Activated naive CD4-positive, alpha-beta T cell treated with anti-CD3 and anti-CD28 coated beads, Interleukin-2, amount 50 U/mL, for 72 hours (primary cell): ENCODE data around the gene ZNF598. TPM values are rescaled to one million over a fixed set of nuclear protein-coding genes. Genes with fewer than 3 reads are reported as not detected.
A peak's percentile ranks its signal among the peaks of the same experiment; 100 is the strongest.

Experiments
- ATAC-seq, 2 donors: fragments of 150-1000 bp; cut with Tn5 transposase; 2 replicates each; pipeline ENCODE4 v1.10.0; 2021; ENCODE audit warnings: mild to moderate bottlenecking in 2 of 2, moderate library complexity in 2 of 2
- DNase-seq, 2 donors: peaks; one replicate each; pipeline ENCODE4 v3.0.0; 2021 to 2022; ENCODE audit warnings: low spot score in 2 of 2
- H3K27ac Mint-ChIP-seq, 2 donors: one replicate each; pipeline ENCODE4 v1.8.0; 2022; ENCODE audit warnings: mild to moderate bottlenecking in 2 of 2, mixed read lengths in 2 of 2
- H3K36me3 Mint-ChIP-seq, 2 donors: one replicate each; pipeline ENCODE4 v1.8.0; 2022; ENCODE audit warnings: mixed read lengths in 2 of 2
- H3K9me3 Mint-ChIP-seq, 2 donors: one replicate each; pipeline ENCODE4 v1.8.0; 2022; ENCODE audit warnings: mixed read lengths in 2 of 2
- total RNA-seq, 2 donors: library from RNA; stranded (reverse); gene quantifications; one replicate each; pipeline ENCODE4 v1.2.3, GENCODE V29; 2022

The ZNF598 gene
- total RNA-seq, 2 donors from 2014 or later: 72.2 to 87.9 TPM

DNA sequence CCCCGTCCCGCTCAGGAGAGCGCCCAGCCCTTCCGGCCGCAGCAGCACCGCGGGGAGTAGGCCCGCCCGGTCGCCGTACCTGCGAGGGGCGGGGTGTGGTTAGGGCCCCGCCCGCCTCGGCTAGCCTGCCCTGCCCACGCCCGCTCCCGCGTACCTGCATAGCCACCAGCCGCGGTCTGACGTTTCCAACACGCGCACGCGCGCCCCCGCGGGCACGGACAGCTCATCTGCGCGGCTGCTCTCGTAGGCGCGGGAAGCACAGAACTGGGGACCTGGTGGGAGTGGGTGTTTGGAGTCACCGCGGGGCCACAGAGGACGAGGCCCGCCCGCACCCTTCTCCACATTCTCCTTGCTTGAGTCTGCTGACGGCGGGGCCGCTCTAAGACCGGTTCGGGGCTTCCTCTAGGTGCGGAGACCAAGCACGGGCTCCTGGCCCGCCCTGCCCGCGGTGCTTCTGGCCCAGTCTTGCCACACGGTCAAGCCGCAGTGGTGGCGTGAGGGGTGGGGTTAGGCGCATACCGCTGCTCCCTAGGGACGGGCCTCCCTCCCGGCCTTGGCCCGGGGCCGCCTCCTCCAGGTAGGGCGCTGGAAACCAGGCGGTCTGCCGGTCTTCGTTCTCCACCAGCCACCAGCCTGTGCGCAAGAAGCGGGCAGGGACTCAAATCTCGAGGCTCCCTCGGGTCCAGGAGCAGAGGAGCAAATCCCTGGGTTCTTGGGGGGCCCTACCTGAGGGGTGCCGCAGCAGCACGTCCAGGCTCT, 30.2 kb downstream of the ZNF598 start:
- Mint-ChIP-seq H3K27ac (no peak overlapping the region), H3K9me3 (no peaks in the 10 kb centered on the region), H3K36me3 (peaks cover 7 to 13% of the 10 kb centered on the region in 2 donors)
- DNase-seq (no peak), ATAC-seq (no peak)

GRCh38 chr16:1978476-1979120, 31.0 kb downstream of the ZNF598 start:
- Mint-ChIP-seq H3K36me3 (peaks cover 7 to 13% of the 10 kb centered on the region in 2 donors), H3K9me3 (no peaks in the 10 kb centered on the region), H3K27ac (no peak overlapping the region)
- DNase-seq: no peak
- ATAC-seq: no peak

DNA sequence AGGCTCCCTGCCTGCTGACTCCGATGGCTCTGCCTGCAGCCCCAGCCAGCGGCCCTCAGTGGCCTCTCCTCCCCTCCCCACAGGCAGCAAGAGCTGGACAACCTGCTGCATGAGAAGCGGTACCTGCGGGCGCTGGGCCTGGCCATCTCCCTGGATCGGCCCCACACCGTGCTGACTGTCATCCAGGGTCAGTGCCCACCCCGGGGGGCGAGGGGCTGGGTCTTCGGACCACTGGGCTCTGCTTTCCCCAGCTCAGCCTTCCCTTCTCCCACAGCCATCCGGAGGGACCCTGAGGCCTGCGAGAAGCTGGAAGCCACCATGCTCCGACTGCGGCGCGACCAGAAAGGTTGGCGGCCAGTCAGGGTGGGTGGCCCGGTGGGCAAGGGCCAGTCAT, 31.7 kb downstream of the ZNF598 start:
- DNase-seq: no peak
- Mint-ChIP-seq H3K36me3 (peaks cover 7 to 13% of the 10 kb centered on the region in 2 donors), H3K27ac (no peak overlapping the region), H3K9me3 (no peaks in the 10 kb centered on the region)
- no peak for ATAC-seq

GRCh38 chr16:1976951-1977874, 32.4 kb downstream of the ZNF598 start:
- ATAC-seq (no peak), DNase-seq (no peak)
- H3K9me3 Mint-ChIP-seq: no peaks in the 10 kb centered on the region
- no peak overlapping the region for H3K27ac Mint-ChIP-seq
- H3K36me3 Mint-ChIP-seq: peaks cover 7 to 17% of the 10 kb centered on the region in 2 donors

DNA sequence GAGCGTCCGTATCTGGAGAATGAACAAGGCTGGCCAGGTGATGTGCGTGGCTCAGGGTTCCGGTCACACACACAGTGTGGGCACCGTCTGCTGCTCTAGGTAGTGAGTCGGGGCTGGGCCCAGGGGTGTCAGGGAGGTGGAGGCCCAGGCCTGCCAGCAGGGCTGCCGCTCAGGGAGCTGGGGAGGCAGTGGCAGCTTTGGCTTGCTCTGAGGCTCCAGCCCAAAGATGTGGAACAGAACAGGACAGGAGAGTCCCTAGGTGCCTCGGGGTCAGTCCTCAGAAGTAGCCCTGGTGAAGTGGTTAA, 33.5 kb downstream of the ZNF598 start:
- ATAC-seq: no peak
- Mint-ChIP-seq H3K36me3 (peaks cover 17 to 27% of the 10 kb centered on the region in 2 donors), H3K9me3 (no peaks in the 10 kb centered on the region), H3K27ac (no peak overlapping the region)
- no peak for DNase-seq

GRCh38 chr16:1975432-1976215, 34.0 kb downstream of the ZNF598 start:
- Mint-ChIP-seq H3K36me3 (peaks cover 21 to 30% of the 10 kb centered on the region in 2 donors), H3K27ac (no peak overlapping the region), H3K9me3 (no peaks in the 10 kb centered on the region)
- ATAC-seq: no peak
- no peak for DNase-seq

DNA sequence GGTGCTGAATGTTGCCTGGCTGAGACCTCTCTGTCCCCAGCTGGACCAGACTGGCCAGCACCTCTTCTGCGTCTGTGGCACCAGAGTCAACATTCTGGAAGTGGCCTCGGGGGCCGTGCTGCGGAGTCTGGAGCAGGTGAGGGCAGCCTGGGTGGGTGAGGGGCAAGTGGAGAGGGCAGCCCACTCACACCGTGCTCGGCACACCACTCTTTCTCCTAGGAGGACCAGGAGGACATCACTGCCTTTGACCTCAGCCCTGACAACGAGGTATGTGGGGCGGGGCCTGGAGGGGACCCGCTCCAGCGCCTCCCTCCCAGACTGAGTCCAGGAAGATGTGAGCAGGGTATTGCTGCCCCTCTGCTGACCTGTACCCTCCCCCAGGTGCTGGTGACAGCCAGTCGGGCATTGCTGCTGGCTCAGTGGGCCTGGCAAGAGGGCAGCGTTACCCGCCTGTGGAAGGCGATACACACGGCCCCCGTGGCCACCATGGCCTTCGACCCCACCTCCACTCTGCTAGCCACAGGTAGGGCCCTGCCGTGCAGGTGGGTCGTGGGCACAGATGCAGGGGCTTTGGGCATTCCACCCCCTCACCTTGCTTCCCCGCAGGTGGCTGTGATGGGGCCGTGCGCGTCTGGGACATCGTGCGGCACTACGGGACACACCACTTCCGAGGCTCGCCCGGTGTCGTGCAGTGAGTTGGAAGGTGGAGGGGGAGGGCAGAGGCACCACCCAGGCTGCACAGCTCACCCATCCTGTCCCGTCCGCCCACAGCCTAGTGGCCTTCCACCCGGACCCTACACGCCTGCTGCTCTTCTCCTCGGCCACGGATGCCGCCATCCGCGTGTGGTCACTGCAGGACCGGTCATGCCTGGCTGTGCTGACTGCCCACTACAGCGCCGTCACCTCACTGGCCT, 35.2 kb downstream of the ZNF598 start:
- Mint-ChIP-seq H3K27ac (peak overlapping the region in 1 of 2 donors; percentile 29), H3K36me3 (peaks cover 21 to 30% of the 10 kb centered on the region in 2 donors), H3K9me3 (no peaks in the 10 kb centered on the region)
- no peak for ATAC-seq
- no peak for DNase-seq

GRCh38 chr16:1973461-1974156, 36.0 kb downstream of the ZNF598 start:
- ATAC-seq (no peak), DNase-seq (no peak)
- Mint-ChIP-seq H3K36me3 (peaks cover 21 to 30% of the 10 kb centered on the region in 2 donors), H3K27ac (no peak overlapping the region), H3K9me3 (no peaks in the 10 kb centered on the region)

- Mint-ChIP-seq H3K36me3 (peaks cover 21 to 30% of the 10 kb centered on the region in 2 donors), H3K9me3 (no peaks in the 10 kb centered on the region), H3K27ac (peak overlapping the region; percentile 97 to 98)
- ATAC-seq: no peak
- DNase-seq: no peak
These were observed 37.1 kb downstream of the ZNF598 start for GRCh38 chr16:1972490-1972877.

- ATAC-seq: peak; percentile 96 to 97
- peak; percentile 97 for DNase-seq
- Mint-ChIP-seq H3K27ac (peak within 1 kb of the TSS; percentile 97 to 98), H3K9me3 (no peaks in the 10 kb centered on the region), H3K36me3 (peaks cover 21 to 34% of the 10 kb centered on the region in 2 donors)
These were observed 37.7 kb downstream of the ZNF598 start, which contains the start of gene TBL3 for GRCh38 chr16:1971796-1972489. Gene TBL3, plus strand, starts transcription at chr16:1972053. Its CDS starts 112 bp downstream, at chr16:1972165.

DNA sequence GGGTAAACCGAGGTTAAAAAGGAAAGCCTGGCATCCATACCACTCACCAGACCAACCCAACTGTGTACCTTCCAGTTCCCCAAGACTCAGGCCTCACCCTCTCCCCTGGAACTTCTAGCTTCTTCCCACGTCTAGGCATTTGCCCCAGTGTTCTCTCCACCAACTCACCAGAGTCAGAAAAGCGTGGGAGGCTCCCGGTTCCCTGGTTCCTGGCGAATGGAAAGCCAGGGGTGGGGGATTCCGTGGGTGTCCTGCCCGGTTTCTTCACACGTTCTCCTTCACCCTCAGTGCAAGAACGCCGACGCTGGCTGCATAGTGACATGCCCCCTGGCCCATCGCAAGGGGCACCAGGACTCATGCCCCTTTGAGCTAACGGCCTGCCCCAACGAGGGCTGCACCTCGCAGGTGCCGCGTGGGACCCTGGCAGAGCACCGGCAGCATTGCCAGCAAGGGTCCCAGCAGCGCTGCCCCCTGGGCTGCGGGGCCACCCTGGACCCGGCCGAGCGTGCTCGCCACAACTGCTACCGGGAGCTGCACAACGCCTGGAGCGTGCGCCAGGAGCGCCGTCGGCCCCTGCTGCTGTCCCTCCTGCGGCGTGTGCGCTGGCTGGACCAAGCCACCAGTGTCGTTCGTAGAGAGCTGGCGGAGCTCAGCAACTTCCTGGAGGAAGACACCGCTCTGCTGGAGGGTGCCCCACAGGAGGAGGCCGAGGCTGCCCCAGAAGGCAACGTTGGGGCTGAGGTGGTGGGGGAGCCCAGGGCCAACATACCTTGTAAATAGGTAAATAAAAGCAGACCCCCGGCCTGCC, 41.3 kb downstream of the ZNF598 start:
- Mint-ChIP-seq H3K27ac (peak overlapping the region in 1 of 2 donors; percentile 14), H3K36me3 (peaks cover 39 to 47% of the 10 kb centered on the region in 2 donors), H3K9me3 (no peaks in the 10 kb centered on the region)
- DNase-seq: no peak
- no peak for ATAC-seq

DNA sequence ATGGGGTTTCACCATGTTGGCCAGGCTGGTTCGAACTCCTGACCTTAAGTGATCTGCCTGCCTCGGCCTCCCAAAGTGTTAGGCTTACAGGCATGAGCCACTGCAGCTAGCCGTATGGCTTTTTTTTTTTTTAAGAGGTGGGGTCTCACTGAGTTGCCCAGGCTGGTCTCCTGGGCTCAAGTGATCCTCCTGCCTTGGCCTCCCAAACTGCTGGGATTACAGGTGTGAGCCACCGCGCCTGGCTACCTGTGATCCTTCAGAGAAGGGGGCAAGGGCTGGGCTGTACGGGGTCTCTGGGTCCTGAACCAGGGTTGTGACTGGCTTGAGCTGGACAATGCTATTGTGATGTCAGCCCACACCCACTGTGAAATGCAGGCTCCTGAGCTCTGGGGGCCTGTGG, 43.2 kb downstream of the ZNF598 start, which contains the start of gene RNF151:
TSS of gene RNF151 (plus strand) at position 397 of the 400 bp plus-strand sequence. CDS start 26 bp downstream, outside the sequence.
- H3K36me3 Mint-ChIP-seq: peaks cover 48 to 50% of the 10 kb centered on the region in 2 donors
- DNase-seq: no peak
- H3K9me3 Mint-ChIP-seq: no peaks in the 10 kb centered on the region
- ATAC-seq: no peak
- H3K27ac Mint-ChIP-seq: peak within 1 kb of the TSS; percentile 99

DNA sequence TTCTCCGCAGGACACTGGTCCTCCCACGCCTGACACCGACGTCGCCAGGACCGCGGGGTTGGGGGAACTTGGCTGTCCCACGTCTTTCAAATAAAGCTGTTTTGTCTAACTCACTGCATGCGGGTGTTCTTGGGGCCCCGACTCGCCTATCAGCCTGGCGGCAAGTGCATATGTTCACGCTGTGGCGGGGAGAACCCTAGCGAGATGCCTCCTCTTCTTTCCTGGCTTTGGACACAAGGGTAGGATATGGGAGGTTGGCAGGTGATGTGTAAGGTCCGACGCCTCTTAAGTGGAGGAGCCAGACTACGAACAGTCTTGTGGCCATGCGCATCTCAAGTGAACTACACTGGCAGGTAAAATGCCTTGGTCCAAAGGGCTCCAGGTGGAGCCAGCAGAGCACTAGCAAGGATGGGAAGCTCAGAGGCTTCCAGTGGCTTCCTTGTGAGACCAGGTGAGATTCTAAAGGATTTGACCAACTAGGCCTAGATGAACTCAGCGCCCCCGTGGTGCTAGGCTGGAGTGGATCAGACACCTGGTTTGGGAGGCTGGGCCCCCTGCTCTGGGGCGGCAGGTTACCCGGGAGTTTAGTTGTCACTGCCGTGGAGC, 44.1 kb downstream of the ZNF598 start:
- H3K9me3 Mint-ChIP-seq: no peaks in the 10 kb centered on the region
- peaks cover 45 to 50% of the 10 kb centered on the region in 2 donors for H3K36me3 Mint-ChIP-seq
- ATAC-seq (no peak), DNase-seq (no peak)
- peak overlapping the region; percentile 99 for H3K27ac Mint-ChIP-seq
